Activated naive CD4-positive, alpha-beta T cell treated with anti-CD3 and anti-CD28 coated beads, Interleukin-2, amount 10 ng/mL, durations not matched to agents 7 days and 5 days (primary cell): ENCODE results near the gene ZNF81.
A peak's percentile ranks its signal among the peaks of the same experiment; 100 is the strongest.

Experiments used
- CTCF ChIA-PET: fragments of 350-600 bp; sonication (Branson Sonifier 250); formaldehyde crosslinking; loops from one replicate; lab custom pipeline; 2021; ENCODE audit warnings: antibody characterized with exemption; lab: Charles Lee
- DNase-seq: peaks from one replicate; pipeline ENCODE4 v3.0.0-alpha.2; 2020
- H3K27ac Mint-ChIP-seq: one replicate; pipeline ENCODE4 v1.8.0; 2021; ENCODE audit warnings: mild to moderate bottlenecking, moderate library complexity, mixed read lengths
- H3K27me3 Mint-ChIP-seq: one replicate; pipeline ENCODE4 v1.8.0; 2021; ENCODE audit warnings: mild to moderate bottlenecking, mixed read lengths
- H3K36me3 Mint-ChIP-seq: one replicate; pipeline ENCODE4 v1.8.0; 2021; ENCODE audit warnings: mixed read lengths
- H3K4me1 Mint-ChIP-seq: one replicate; pipeline ENCODE4 v1.8.0; 2021; ENCODE audit warnings: mixed read lengths
- H3K4me3 Mint-ChIP-seq: one replicate; pipeline ENCODE4 v1.8.0; 2021; ENCODE audit warnings: mild to moderate bottlenecking, moderate library complexity, mixed read lengths
- H3K9me3 Mint-ChIP-seq: one replicate; pipeline ENCODE4 v1.8.0; 2021; ENCODE audit warnings: mixed read lengths

Gene ZNF81

DNA sequence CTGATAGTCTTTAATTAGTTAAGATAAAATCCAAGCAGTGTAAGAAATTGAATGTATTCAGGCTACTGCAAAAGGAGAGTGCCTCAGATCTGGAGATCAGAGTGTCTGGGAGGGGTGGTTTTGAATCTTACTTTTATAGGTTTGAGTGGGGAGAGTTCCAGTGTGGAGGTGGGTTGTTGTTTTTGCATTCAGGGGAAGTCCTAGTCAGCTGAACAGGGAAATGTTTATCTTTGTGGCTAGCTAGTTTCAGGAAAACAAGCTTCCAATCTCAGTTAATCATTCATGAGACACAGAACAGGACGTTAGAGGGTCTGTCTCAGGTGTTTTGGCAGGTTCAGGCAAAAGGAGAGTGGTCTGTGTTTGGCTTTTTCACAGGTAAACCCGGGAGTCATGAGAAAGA, 26.0 kb downstream of the ZNF81 start:
- Mint-ChIP-seq H3K4me3 (no peak overlapping the region), H3K27me3 (no peaks in the 10 kb centered on the region), H3K27ac (peak overlapping the region; percentile 58), H3K9me3 (no peaks in the 10 kb centered on the region), H3K4me1 (no peaks in the 10 kb centered on the region), H3K36me3 (peaks cover 30% of the 10 kb centered on the region)
- DNase-seq = no peak
- CTCF ChIA-PET = no interaction called here

- Mint-ChIP-seq H3K27me3 (no peaks in the 10 kb centered on the region), H3K4me1 (no peaks in the 10 kb centered on the region), H3K27ac (no peak overlapping the region), H3K36me3 (peaks cover 30% of the 10 kb centered on the region), H3K9me3 (no peaks in the 10 kb centered on the region), H3K4me3 (no peak overlapping the region)
- CTCF ChIA-PET = no interaction called here
- no peak for DNase-seq
Measured at GRCh38 chrX:47863187-47863586, 26.5 kb downstream of the ZNF81 start.

DNA sequence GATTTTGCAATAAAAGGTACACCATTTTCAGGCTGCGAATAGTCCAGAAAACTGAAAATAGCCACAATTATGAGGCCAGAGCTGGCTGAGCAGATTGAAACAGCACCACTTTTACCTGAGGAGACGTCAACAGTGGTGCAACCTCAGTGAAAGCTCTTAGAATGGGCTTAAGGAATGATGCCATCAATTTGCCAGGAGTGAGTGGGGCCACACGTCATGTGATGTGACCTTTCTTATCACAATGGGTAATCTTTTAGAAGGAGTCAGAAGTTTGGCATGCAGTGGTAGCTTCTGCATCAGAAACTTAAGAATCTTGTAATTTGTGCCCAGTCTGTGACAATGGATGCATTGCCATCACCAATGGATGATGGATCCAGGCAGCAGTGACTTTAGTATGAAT, 27.6 kb downstream of the ZNF81 start:
- Mint-ChIP-seq H3K27me3 (no peaks in the 10 kb centered on the region), H3K9me3 (no peaks in the 10 kb centered on the region), H3K27ac (no peak overlapping the region), H3K4me3 (no peak overlapping the region), H3K36me3 (peaks cover 32% of the 10 kb centered on the region), H3K4me1 (no peaks in the 10 kb centered on the region)
- CTCF ChIA-PET = no interaction called here
- DNase-seq = no peak

- H3K27ac Mint-ChIP-seq = no peak overlapping the region
- no peaks in the 10 kb centered on the region for H3K27me3 Mint-ChIP-seq
- no peak for DNase-seq
- no peaks in the 10 kb centered on the region for H3K9me3 Mint-ChIP-seq
- CTCF ChIA-PET = no interaction called here
- H3K4me3 Mint-ChIP-seq = no peak overlapping the region
- H3K4me1 Mint-ChIP-seq = no peaks in the 10 kb centered on the region
- H3K36me3 Mint-ChIP-seq = peaks cover 30% of the 10 kb centered on the region
Measured at GRCh38 chrX:47864785-47865184, 28.1 kb downstream of the ZNF81 start.

DNA sequence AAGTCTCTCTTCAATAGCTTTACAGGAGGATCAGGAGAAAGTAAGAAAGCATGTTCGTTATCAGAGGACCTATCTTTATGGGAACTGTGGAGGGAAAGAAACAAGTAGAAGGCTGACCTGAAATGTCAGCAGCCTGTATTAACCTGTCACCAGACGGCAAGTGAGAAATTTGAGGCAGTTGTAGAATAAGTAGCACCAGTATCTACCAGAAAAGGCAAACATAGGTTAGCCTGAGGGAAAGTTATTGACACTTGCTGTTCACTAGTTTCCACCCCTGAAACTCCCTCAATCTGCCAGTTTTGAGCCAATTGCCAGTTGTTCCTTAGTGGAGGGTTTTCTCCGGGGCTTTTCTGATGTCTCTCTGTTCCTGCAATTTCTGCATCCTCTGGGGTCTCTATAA, 36.4 kb downstream of the ZNF81 start:
- peaks cover 46% of the 10 kb centered on the region for H3K36me3 Mint-ChIP-seq
- CTCF ChIA-PET = no interaction called here
- H3K27ac Mint-ChIP-seq = no peak overlapping the region
- H3K4me1 Mint-ChIP-seq = peaks cover 5% of the 10 kb centered on the region
- no peak overlapping the region for H3K4me3 Mint-ChIP-seq
- DNase-seq = no peak
- H3K9me3 Mint-ChIP-seq = peaks cover 23% of the 10 kb centered on the region
- H3K27me3 Mint-ChIP-seq = no peaks in the 10 kb centered on the region

DNA sequence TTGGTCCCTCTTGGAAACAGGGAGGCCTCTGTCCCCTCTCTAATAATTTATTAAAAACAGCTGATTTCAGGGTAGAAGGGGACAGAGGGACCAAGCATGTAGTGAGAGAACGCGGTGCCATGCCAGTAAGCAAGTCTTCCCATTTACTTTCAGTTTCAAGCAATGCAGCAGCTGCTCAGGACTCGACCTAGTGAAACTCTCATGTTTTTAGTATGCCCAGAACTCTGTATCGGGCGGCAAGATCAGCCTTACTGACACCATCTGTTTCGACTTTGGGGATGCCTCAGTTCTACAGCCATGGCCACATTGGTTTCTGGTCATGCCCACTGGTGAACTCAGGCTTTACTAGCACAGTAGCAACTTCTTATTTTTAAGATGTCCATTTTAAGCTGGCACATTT, 40.6 kb downstream of the ZNF81 start:
- DNase-seq = no peak
- Mint-ChIP-seq H3K27ac (no peak overlapping the region), H3K36me3 (peaks cover 39% of the 10 kb centered on the region), H3K27me3 (no peaks in the 10 kb centered on the region), H3K9me3 (peaks cover 19% of the 10 kb centered on the region), H3K4me1 (peaks cover 3% of the 10 kb centered on the region), H3K4me3 (no peak overlapping the region)
- CTCF ChIA-PET = no interaction called here

GRCh38 chrX:47878198-47878597, 41.5 kb downstream of the ZNF81 start:
- no peak overlapping the region for H3K27ac Mint-ChIP-seq
- H3K9me3 Mint-ChIP-seq = peaks cover 13% of the 10 kb centered on the region
- H3K27me3 Mint-ChIP-seq = no peaks in the 10 kb centered on the region
- peaks cover 36% of the 10 kb centered on the region for H3K36me3 Mint-ChIP-seq
- H3K4me3 Mint-ChIP-seq = no peak overlapping the region
- CTCF ChIA-PET = no interaction called here
- DNase-seq = no peak
- peaks cover 3% of the 10 kb centered on the region for H3K4me1 Mint-ChIP-seq

DNA sequence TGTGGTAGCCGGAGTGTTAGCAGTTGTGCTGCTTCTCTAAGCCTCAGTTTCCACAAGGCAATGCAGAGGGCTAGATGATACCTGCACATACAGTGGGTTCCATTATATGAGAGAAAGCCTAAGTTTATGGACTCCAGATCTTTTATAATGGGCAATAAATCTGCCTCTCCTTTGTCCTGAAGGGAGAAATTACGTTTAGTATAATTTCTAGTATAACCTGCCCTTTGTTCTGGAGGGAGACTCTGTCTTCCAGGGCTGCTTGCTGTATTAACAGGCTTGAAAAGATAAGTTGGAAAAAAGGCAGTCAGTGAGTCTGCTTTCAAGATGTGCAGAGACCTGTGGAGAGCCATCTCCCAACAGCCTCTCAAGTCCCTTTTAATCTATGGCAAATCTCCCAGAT, 42.8 kb downstream of the ZNF81 start:
- Mint-ChIP-seq H3K27ac (no peak overlapping the region), H3K4me1 (peaks cover 3% of the 10 kb centered on the region), H3K9me3 (peaks cover 3% of the 10 kb centered on the region), H3K27me3 (no peaks in the 10 kb centered on the region), H3K36me3 (peaks cover 27% of the 10 kb centered on the region), H3K4me3 (no peak overlapping the region)
- no peak for DNase-seq
- CTCF ChIA-PET = no interaction called here

- Mint-ChIP-seq H3K9me3 (peaks cover 2% of the 10 kb centered on the region), H3K4me1 (peaks cover 3% of the 10 kb centered on the region), H3K27ac (no peak overlapping the region), H3K27me3 (no peaks in the 10 kb centered on the region), H3K36me3 (peaks cover 31% of the 10 kb centered on the region), H3K4me3 (no peak overlapping the region)
- CTCF ChIA-PET = no interaction called here
- no peak for DNase-seq
Measured at GRCh38 chrX:47880927-47881326, 44.2 kb downstream of the ZNF81 start.

DNA sequence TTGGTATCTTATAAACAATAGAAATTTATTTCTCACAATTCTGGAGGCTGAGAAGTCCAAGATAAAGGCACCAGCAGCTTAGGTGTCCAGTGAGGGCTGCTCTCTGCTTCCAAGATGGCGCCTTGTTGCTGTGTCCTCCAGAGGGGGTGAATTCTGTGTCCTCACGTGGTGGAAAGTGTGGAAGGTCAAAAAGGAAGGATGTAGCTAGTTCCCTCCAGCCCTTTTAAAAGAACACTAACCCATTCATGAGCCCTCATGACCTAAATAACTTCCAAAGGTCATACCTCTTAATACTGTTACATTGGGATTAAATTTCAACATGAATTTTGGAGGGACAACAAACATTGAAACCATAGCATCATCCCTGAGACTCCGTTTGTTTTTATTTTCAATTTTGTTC, 48.8 kb downstream of the ZNF81 start:
- H3K9me3 Mint-ChIP-seq = no peaks in the 10 kb centered on the region
- CTCF ChIA-PET = no interaction called here
- no peak for DNase-seq
- peaks cover 42% of the 10 kb centered on the region for H3K36me3 Mint-ChIP-seq
- no peaks in the 10 kb centered on the region for H3K4me1 Mint-ChIP-seq
- H3K27me3 Mint-ChIP-seq = no peaks in the 10 kb centered on the region
- no peak overlapping the region for H3K27ac Mint-ChIP-seq
- H3K4me3 Mint-ChIP-seq = no peak overlapping the region

GRCh38 chrX:47898024-47898423, 61.3 kb downstream of the ZNF81 start:
- Mint-ChIP-seq H3K4me3 (no peak overlapping the region), H3K4me1 (no peaks in the 10 kb centered on the region), H3K9me3 (no peaks in the 10 kb centered on the region), H3K27ac (no peak overlapping the region), H3K36me3 (peaks cover 30% of the 10 kb centered on the region), H3K27me3 (no peaks in the 10 kb centered on the region)
- CTCF ChIA-PET = no interaction called here
- DNase-seq = no peak

- H3K4me1 Mint-ChIP-seq = no peaks in the 10 kb centered on the region
- H3K27ac Mint-ChIP-seq = no peak overlapping the region
- no peak for DNase-seq
- H3K36me3 Mint-ChIP-seq = peaks cover 17% of the 10 kb centered on the region
- no peaks in the 10 kb centered on the region for H3K27me3 Mint-ChIP-seq
- CTCF ChIA-PET = no interaction called here
- no peaks in the 10 kb centered on the region for H3K9me3 Mint-ChIP-seq
- no peak overlapping the region for H3K4me3 Mint-ChIP-seq
Measured at GRCh38 chrX:47900833-47901232, 64.1 kb downstream of the ZNF81 start.

DNA sequence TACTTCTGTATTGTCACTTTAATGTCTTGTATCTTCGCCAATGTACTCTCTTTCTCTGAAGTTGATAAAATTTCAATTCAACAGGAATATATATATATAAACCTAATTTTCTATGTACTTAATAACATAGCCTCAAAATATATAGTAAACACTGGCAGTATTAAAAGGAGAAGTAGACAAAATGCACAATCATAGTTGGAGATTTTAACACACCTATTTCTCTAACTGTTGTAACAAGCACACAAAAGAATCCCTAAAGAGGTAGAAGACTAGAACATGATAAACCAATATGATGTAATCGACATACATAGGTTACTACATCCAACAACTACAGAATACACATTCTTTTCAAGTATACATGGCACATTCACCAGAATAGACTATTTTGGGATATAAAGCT, 65.5 kb downstream of the ZNF81 start:
- H3K9me3 Mint-ChIP-seq = no peaks in the 10 kb centered on the region

DNA sequence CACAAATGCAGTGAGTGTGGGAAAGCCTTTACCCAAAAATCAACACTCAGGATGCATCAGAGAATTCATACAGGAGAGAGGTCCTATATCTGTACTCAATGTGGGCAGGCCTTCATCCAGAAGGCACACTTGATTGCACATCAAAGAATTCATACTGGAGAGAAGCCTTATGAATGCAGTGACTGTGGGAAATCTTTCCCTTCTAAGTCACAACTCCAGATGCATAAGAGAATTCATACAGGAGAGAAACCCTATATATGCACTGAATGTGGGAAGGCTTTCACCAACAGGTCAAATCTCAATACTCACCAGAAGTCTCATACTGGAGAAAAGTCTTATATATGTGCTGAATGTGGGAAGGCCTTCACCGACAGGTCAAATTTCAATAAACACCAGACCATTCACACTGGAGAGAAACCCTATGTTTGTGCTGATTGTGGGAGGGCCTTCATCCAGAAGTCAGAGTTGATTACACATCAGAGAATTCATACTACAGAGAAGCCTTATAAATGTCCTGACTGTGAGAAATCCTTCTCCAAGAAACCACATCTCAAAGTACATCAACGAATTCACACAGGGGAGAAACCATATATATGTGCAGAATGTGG, 79.3 kb downstream of the ZNF81 start:
- H3K27me3 Mint-ChIP-seq = no peaks in the 10 kb centered on the region
- CTCF ChIA-PET = no interaction called here
- H3K27ac Mint-ChIP-seq = no peak overlapping the region
- peaks cover 44% of the 10 kb centered on the region for H3K9me3 Mint-ChIP-seq
- no peak overlapping the region for H3K4me3 Mint-ChIP-seq
- no peaks in the 10 kb centered on the region for H3K4me1 Mint-ChIP-seq
- DNase-seq = no peak
- H3K36me3 Mint-ChIP-seq = peaks cover 18% of the 10 kb centered on the region

More for the DNA sequence above, 65.5 kb downstream of the ZNF81 start:
- DNase-seq = no peak
- H3K4me1 Mint-ChIP-seq = no peaks in the 10 kb centered on the region
- H3K36me3 Mint-ChIP-seq = peaks cover 11% of the 10 kb centered on the region
- H3K4me3 Mint-ChIP-seq = no peak overlapping the region
- CTCF ChIA-PET = no interaction called here
- H3K27me3 Mint-ChIP-seq = no peaks in the 10 kb centered on the region
- no peak overlapping the region for H3K27ac Mint-ChIP-seq

- Mint-ChIP-seq H3K36me3 (peaks cover 17% of the 10 kb centered on the region), H3K27me3 (no peaks in the 10 kb centered on the region), H3K27ac (no peak overlapping the region), H3K4me1 (no peaks in the 10 kb centered on the region), H3K9me3 (peaks cover 49% of the 10 kb centered on the region), H3K4me3 (no peak overlapping the region)
- no peak for DNase-seq
- CTCF ChIA-PET = no interaction called here
Measured at GRCh38 chrX:47918274-47918673, 81.6 kb downstream of the ZNF81 start.

- Mint-ChIP-seq H3K27me3 (no peaks in the 10 kb centered on the region), H3K4me3 (no peak overlapping the region), H3K4me1 (no peaks in the 10 kb centered on the region), H3K27ac (no peak overlapping the region), H3K9me3 (peaks cover 4% of the 10 kb centered on the region), H3K36me3 (no peaks in the 10 kb centered on the region)
- no peak for DNase-seq
- CTCF ChIA-PET = no interaction called here
Measured at GRCh38 chrX:47927212-47927611, 90.5 kb downstream of the ZNF81 start.
